ENCODE results near the gene ARHGAP22.

Gene ARHGAP22

GRCh38 chr10:48419714-48420113 lies 185.2 kb downstream of the ARHGAP22 start:
- Mint-ChIP-seq H3K9me3 (no peaks in the 10 kb centered on the region), H3K36me3 (ENCODE audit: low read depth) (peaks cover 30% of the 10 kb centered on the region), H3K4me3 (no peak overlapping the region), H3K27ac (no peak overlapping the region), H3K4me1 (no peaks in the 10 kb centered on the region), H3K27me3 (ENCODE audit: low read depth, poor library complexity) (no peaks in the 10 kb centered on the region)
- no peak for DNase-seq
- no peak for TF ChIP-seq CTCF (IDR thresholded peaks at IDR 0.05)

- H3K9me3 Mint-ChIP-seq: peaks cover 2% of the 10 kb centered on the region
- no peak for DNase-seq
- no peak overlapping the region for H3K4me3 Mint-ChIP-seq
- H3K36me3 Mint-ChIP-seq (ENCODE audit: low read depth): peaks cover 30% of the 10 kb centered on the region
- H3K4me1 Mint-ChIP-seq: no peaks in the 10 kb centered on the region
- no peaks in the 10 kb centered on the region for H3K27me3 Mint-ChIP-seq (ENCODE audit: low read depth, poor library complexity)
- H3K27ac Mint-ChIP-seq: peak overlapping the region; percentile 85
- TF ChIP-seq CTCF (IDR thresholded peaks at IDR 0.05): no peak
Observed at GRCh38 chr10:48418189-48418788, 186.6 kb downstream of the ARHGAP22 start.

GRCh38 chr10:48417374-48417773 lies 187.5 kb downstream of the ARHGAP22 start:
- Mint-ChIP-seq H3K27me3 (ENCODE audit: low read depth, poor library complexity) (no peaks in the 10 kb centered on the region), H3K27ac (peak overlapping the region; percentile 54)

GRCh38 chr10:48416584-48417232 lies 188.2 kb downstream of the ARHGAP22 start:
- Mint-ChIP-seq H3K36me3 (ENCODE audit: low read depth) (peaks cover 30% of the 10 kb centered on the region), H3K27me3 (ENCODE audit: low read depth, poor library complexity) (no peaks in the 10 kb centered on the region), H3K4me1 (no peaks in the 10 kb centered on the region), H3K4me3 (no peak overlapping the region), H3K27ac (no peak overlapping the region), H3K9me3 (peaks cover 18% of the 10 kb centered on the region)
- DNase-seq: no peak
- no peak for TF ChIP-seq CTCF (IDR thresholded peaks at IDR 0.05)

More at GRCh38 chr10:48417374-48417773, 187.5 kb downstream of the ARHGAP22 start:
- Mint-ChIP-seq H3K9me3 (peaks cover 11% of the 10 kb centered on the region), H3K36me3 (ENCODE audit: low read depth) (peaks cover 30% of the 10 kb centered on the region), H3K4me1 (no peaks in the 10 kb centered on the region), H3K4me3 (no peak overlapping the region)
- no peak for TF ChIP-seq CTCF (IDR thresholded peaks at IDR 0.05)
- DNase-seq: no peak

GRCh38 chr10:48414778-48415177 lies 190.1 kb downstream of the ARHGAP22 start:
- Mint-ChIP-seq H3K36me3 (ENCODE audit: low read depth) (peaks cover 13% of the 10 kb centered on the region), H3K9me3 (peaks cover 29% of the 10 kb centered on the region), H3K4me1 (no peaks in the 10 kb centered on the region), H3K4me3 (no peak overlapping the region), H3K27ac (no peak overlapping the region), H3K27me3 (ENCODE audit: low read depth, poor library complexity) (no peaks in the 10 kb centered on the region)
- no peak for DNase-seq
- no peak for TF ChIP-seq CTCF (IDR thresholded peaks at IDR 0.05)

- TF ChIP-seq CTCF (IDR thresholded peaks at IDR 0.05): no peak
- H3K27ac Mint-ChIP-seq: no peak overlapping the region
- no peaks in the 10 kb centered on the region for H3K27me3 Mint-ChIP-seq (ENCODE audit: low read depth, poor library complexity)
- H3K9me3 Mint-ChIP-seq: peaks cover 29% of the 10 kb centered on the region
- no peaks in the 10 kb centered on the region for H3K4me1 Mint-ChIP-seq
- no peak overlapping the region for H3K4me3 Mint-ChIP-seq
- H3K36me3 Mint-ChIP-seq (ENCODE audit: low read depth): peaks cover 13% of the 10 kb centered on the region
- no peak for DNase-seq
Observed at GRCh38 chr10:48414160-48414559, 190.7 kb downstream of the ARHGAP22 start.
